ENCODE data around the gene RLBP1.

GRCh38 chr15:89243046-89243690 is 21.8 kb upstream of the RLBP1 start:
- TF ChIP-seq CTCF (IDR thresholded peaks at IDR 0.05) (no peak), POLR2A (IDR thresholded peaks at IDR 0.05) (no peak)
